PC-9 (cell line): Measurements from ENCODE around the gene PMS1.

Experiments
- EZH2 ChIP-seq: fragments of 200-600 bp; sonication (generic); IDR thresholded peaks from 2 replicates; pipeline ENCODE4 v1.8.0; 2017; ENCODE audit warnings: antibody characterized with exemption, low read depth
- TF ChIP-seq, protein P1 (sequence below): fragments of 200-600 bp; sonication (generic); conservative IDR thresholded peaks from 2 replicates; pipeline ENCODE4 v1.6.1; 2017; ENCODE audit warnings: mixed run types, antibody characterized with exemption, mild to moderate bottlenecking, moderate library complexity

DNA sequence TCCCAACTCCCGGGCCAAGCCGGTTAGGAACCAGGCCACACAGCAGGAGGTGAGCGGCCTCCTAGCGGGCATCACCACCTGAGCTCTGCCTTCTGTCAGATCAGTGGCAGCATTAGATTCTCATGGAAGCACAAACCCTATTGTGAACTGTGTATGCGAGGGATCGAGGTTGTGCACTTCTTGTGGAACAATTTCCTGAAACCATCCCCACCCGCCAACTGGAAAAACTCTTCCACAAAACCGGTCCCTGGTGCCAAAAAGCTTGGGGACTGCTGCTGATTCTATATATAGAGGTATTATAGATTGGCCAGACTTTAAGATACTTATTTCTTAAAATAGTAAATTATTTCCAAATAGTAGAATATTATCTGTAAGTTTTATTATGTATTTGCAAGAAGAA lies 89.4 kb downstream of the PMS1 start:
- no peak for TF ChIP-seq EZH2
- TF ChIP-seq, protein P1, sequence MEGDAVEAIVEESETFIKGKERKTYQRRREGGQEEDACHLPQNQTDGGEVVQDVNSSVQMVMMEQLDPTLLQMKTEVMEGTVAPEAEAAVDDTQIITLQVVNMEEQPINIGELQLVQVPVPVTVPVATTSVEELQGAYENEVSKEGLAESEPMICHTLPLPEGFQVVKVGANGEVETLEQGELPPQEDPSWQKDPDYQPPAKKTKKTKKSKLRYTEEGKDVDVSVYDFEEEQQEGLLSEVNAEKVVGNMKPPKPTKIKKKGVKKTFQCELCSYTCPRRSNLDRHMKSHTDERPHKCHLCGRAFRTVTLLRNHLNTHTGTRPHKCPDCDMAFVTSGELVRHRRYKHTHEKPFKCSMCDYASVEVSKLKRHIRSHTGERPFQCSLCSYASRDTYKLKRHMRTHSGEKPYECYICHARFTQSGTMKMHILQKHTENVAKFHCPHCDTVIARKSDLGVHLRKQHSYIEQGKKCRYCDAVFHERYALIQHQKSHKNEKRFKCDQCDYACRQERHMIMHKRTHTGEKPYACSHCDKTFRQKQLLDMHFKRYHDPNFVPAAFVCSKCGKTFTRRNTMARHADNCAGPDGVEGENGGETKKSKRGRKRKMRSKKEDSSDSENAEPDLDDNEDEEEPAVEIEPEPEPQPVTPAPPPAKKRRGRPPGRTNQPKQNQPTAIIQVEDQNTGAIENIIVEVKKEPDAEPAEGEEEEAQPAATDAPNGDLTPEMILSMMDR, result no peak
